Chondrocyte (in vitro differentiated cells): ENCODE data around the gene OXLD1. TPM values are rescaled to one million over a fixed set of nuclear protein-coding genes. Genes with fewer than 3 reads are reported as not detected.
A peak's percentile ranks its signal among the peaks of the same experiment; 100 is the strongest.

Experiments
- DNase-seq: peaks from one replicate; pipeline ENCODE4 v3.0.0; 2021; ENCODE audit warnings: mixed read lengths, low spot score
- H3K27ac Mint-ChIP-seq: one replicate; pipeline ENCODE4 v1.8.0; 2021; ENCODE audit warnings: mild to moderate bottlenecking, moderate library complexity, mixed read lengths; ENCODE audit not compliant: unreplicated experiment
- H3K27me3 Mint-ChIP-seq: 2 replicates; pipeline ENCODE4 v1.8.0; 2021; ENCODE audit warnings: low read depth, mixed read lengths
- H3K36me3 Mint-ChIP-seq: 2 replicates; pipeline ENCODE4 v1.8.0; 2021; ENCODE audit warnings: low read depth, mixed read lengths
- H3K4me1 Mint-ChIP-seq: 2 replicates; pipeline ENCODE4 v1.8.0; 2021; ENCODE audit warnings: low read depth, mild to moderate bottlenecking, mixed read lengths
- H3K4me3 Mint-ChIP-seq: one replicate; pipeline ENCODE4 v1.8.0; 2021; ENCODE audit warnings: mild to moderate bottlenecking, moderate library complexity, mixed read lengths; ENCODE audit not compliant: unreplicated experiment
- H3K9me3 Mint-ChIP-seq: 2 replicates; pipeline ENCODE4 v1.8.0; 2021; ENCODE audit warnings: low read depth, mixed read lengths
- total RNA-seq: library from RNA; stranded (reverse); gene quantifications from 3 replicates; pipeline ENCODE4 v1.2.1, GENCODE V29; 2021
- TF ChIP-seq, protein P1 (sequence below): fragments of 200-600 bp; sonication (generic); IDR thresholded peaks from 2 replicates; pipeline ENCODE4 v1.5.0; 2021; ENCODE audit warnings: antibody characterized with exemption, mild to moderate bottlenecking, moderate library complexity

OXLD1 gene
- total RNA-seq, 1 donor from 2014 or later: 24.2 TPM

DNA sequence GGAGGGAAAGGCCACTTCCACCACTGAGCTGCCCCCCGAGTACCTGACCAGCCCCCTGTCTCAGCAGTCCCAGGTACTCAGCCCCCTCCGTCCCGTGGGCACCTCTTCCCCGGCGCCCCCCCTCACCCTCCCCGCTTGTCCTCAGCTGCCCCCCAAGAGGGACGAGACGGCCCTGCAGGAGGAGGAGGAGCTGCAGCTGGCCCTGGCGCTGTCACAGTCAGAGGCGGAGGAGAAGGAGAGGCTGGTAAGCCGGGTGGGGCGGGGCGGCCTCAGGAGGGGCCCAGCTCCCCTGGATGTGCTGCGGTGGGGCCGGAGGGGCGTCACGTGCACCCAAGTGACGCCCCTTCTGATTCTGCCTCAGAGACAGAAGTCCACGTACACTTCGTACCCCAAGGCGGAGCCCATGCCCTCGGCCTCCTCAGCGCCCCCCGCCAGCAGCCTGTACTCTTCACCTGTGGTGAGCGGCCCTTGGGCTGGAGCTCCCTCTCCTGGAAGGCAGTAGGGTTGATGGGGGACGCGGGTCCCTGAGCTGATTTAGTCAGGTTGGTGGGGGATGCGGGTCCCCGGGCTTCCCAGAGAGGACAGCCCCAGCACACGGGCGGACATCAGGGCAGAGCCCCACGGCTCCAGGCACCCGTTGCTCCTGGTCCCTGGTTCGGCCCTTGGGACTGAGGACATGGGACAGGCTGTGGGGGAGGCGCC is 27.3 kb upstream of the OXLD1 start:
- no peak for DNase-seq
- no peak overlapping the region for H3K27ac Mint-ChIP-seq
- TF ChIP-seq, protein P1, sequence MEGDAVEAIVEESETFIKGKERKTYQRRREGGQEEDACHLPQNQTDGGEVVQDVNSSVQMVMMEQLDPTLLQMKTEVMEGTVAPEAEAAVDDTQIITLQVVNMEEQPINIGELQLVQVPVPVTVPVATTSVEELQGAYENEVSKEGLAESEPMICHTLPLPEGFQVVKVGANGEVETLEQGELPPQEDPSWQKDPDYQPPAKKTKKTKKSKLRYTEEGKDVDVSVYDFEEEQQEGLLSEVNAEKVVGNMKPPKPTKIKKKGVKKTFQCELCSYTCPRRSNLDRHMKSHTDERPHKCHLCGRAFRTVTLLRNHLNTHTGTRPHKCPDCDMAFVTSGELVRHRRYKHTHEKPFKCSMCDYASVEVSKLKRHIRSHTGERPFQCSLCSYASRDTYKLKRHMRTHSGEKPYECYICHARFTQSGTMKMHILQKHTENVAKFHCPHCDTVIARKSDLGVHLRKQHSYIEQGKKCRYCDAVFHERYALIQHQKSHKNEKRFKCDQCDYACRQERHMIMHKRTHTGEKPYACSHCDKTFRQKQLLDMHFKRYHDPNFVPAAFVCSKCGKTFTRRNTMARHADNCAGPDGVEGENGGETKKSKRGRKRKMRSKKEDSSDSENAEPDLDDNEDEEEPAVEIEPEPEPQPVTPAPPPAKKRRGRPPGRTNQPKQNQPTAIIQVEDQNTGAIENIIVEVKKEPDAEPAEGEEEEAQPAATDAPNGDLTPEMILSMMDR: peak; percentile 28
- no peak overlapping the region for H3K4me3 Mint-ChIP-seq
- peaks cover 28% of the 10 kb centered on the region for H3K36me3 Mint-ChIP-seq
- H3K27me3 Mint-ChIP-seq: no peaks in the 10 kb centered on the region
- H3K9me3 Mint-ChIP-seq: no peaks in the 10 kb centered on the region
- H3K4me1 Mint-ChIP-seq: no peaks in the 10 kb centered on the region

DNA sequence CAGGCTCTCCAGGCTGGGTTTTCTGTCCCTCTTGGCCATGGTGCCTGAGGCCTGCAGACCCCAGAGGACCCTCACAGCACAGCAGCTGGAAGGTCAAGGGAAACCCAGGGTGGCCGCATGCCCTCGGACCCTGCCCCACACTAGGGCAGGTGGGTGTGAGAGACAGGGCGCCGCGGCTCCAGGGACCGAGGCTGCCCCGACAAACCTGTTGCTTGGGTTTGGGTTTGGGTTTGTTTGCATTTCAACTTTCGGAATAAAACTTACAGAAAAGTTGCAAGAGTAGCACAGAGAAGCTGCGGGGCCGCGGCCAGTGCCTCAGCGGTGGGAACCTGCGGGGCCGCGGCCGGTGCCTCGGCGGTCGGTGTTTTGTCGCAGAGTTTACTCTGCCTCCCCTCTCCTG is 25.2 kb upstream of the OXLD1 start:
- H3K27ac Mint-ChIP-seq: no peak overlapping the region
- H3K9me3 Mint-ChIP-seq: no peaks in the 10 kb centered on the region
- H3K4me3 Mint-ChIP-seq: no peak overlapping the region
- no peaks in the 10 kb centered on the region for H3K4me1 Mint-ChIP-seq
- TF ChIP-seq, protein P1: no peak
- DNase-seq: no peak
- peaks cover 23% of the 10 kb centered on the region for H3K36me3 Mint-ChIP-seq
- H3K27me3 Mint-ChIP-seq: no peaks in the 10 kb centered on the region

DNA sequence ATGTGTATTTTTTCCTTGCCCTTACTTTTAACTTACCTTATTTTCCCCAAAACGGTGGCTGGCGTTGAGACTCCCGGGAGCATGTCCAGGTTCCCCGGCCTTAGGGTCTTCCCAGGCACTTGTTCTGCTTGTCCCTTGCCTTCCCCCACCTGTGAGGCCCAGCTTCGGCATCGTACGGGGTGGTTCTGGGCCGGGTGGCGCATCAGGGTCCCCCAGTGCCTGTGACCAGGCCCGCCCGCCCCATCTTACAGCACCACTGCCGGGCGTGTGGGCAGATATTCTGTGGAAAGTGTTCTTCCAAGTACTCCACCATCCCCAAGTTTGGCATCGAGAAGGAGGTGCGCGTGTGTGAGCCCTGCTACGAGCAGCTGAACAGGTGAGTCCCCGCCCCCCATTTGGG is 24.8 kb upstream of the OXLD1 start:
- peaks cover 25% of the 10 kb centered on the region for H3K36me3 Mint-ChIP-seq

DNA sequence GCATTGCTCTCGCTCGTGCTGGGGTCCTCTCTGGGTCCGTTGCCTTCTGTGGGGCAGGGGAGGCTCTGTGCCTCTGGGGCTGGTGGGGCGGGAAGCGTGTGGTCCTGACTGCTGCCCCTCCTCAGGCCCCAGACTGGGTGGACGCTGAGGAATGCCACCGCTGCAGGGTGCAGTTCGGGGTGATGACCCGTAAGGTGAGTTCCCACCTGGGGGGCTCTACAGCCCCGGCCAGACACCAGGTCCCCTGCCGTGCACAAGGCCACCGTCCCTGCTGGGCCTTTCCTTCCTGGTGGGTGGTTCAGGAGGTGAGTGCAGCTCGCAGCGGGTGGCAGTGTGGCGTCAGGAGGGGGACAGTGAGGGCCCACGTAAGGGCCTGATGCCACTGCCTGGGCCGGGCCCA is 24.1 kb upstream of the OXLD1 start:
- Mint-ChIP-seq H3K4me3 (no peak overlapping the region), H3K9me3 (no peaks in the 10 kb centered on the region), H3K4me1 (peaks cover 3% of the 10 kb centered on the region), H3K27me3 (no peaks in the 10 kb centered on the region), H3K27ac (no peak overlapping the region), H3K36me3 (peaks cover 24% of the 10 kb centered on the region)
- TF ChIP-seq, protein P1: no peak
- no peak for DNase-seq

More for the DNA sequence above, 24.8 kb upstream of the OXLD1 start:
- Mint-ChIP-seq H3K4me3 (no peak overlapping the region), H3K9me3 (no peaks in the 10 kb centered on the region), H3K27ac (no peak overlapping the region), H3K4me1 (no peaks in the 10 kb centered on the region), H3K27me3 (no peaks in the 10 kb centered on the region)
- no peak for DNase-seq
- TF ChIP-seq, protein P1: no peak

DNA sequence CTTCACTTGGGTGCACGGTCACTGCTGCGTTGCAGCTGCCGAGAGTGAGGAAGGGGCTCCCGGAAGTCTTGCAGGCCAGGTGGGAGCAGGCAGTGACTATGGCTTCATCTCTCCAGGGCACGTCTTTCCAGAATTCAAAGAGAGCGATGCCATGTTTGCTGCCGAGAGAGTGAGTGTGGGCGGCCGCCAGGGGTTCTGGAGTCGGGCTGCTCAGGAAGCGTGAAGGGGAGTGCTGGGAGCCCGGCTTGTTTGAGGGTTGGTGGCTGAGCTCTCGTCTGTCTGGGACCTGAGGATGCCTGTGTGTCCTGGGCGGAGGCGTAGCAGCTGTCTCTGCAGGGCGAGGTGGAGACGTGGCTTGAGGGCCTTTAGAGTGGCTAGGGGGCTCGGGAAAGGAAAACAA is 23.7 kb upstream of the OXLD1 start:
- no peak overlapping the region for H3K4me3 Mint-ChIP-seq
- peaks cover 8% of the 10 kb centered on the region for H3K4me1 Mint-ChIP-seq
- no peak for DNase-seq
- no peaks in the 10 kb centered on the region for H3K27me3 Mint-ChIP-seq
- peaks cover 24% of the 10 kb centered on the region for H3K36me3 Mint-ChIP-seq
- TF ChIP-seq, protein P1: no peak
- no peaks in the 10 kb centered on the region for H3K9me3 Mint-ChIP-seq
- H3K27ac Mint-ChIP-seq: no peak overlapping the region
